ENCODE results near the gene PCGF3.
A peak's percentile ranks its signal among the peaks of the same experiment; 100 is the strongest.
"Not testable (repeated sequence)": the region's sequence is repeated elsewhere in the genome, so short reads cannot be mapped to it uniquely, and the experiment has no call there.

Gene PCGF3

DNA sequence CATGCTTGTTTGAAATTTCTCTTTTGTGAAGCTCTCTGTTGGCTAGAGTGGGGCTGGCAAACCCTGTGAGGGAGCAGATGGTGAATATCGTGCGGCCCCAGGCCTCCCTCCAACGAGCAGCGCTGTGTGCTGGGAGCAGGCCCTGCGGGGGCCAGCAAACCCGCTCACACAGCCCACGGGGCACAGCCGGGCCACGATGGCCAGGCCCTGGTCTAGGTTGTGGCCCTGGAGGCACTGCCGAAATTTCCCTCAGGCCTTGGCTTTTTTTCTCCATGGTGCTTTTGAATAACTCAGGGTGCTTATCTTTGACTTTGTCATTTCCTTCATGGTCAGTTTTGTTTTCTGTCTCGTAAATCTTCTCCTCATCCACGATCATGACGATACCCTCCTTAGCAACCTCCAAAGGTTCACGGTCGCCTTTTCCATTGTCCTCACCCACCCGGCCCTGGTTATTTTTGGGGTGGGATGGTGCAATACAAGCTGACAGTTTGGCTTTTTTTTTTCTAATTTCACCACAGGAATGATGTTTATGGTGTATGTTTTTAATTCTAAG is 20.7 kb downstream of the PCGF3 start:
- DNase-seq, result no peak

DNA sequence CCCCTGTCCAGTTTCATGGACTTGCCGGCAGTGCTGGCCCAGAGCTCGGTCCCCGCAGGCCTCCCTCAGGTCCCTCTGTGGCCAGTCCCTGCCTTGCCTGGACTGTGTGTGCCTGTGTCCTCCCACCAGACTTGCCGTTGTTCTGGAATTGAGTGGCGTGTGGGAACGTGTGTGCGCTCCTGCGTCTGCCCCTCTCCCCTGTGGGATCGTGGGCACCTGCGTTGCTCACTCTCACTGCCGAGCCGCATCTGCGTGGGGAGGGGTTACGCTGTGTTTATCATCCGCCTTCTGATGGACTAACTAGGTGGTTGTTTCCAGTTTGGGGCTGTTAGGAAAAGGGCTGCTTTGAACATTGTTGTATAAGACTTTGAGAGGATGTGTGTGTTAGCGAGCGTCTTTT is 21.2 kb downstream of the PCGF3 start:
- DNase-seq, result no peak

DNA sequence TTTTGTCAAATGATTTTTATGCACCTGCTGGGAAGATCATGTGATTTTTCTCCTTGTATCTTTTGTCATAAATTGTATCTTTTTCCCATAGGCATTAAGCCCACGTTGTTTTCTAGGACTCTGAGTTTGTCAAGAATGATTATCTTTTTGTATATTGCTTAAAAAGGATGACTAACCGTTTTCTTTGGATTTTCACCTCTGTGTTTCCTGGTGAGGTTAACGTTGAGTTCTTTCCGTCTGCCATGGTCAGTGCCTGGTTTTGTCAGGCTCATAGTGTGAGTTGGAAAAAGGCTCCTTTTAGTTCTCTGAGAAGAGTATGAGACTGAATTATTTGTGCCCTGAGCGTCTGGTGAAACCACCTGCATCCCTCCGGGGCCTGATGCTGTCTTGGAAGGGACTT is 21.9 kb downstream of the PCGF3 start:
- no peak for DNase-seq

DNA sequence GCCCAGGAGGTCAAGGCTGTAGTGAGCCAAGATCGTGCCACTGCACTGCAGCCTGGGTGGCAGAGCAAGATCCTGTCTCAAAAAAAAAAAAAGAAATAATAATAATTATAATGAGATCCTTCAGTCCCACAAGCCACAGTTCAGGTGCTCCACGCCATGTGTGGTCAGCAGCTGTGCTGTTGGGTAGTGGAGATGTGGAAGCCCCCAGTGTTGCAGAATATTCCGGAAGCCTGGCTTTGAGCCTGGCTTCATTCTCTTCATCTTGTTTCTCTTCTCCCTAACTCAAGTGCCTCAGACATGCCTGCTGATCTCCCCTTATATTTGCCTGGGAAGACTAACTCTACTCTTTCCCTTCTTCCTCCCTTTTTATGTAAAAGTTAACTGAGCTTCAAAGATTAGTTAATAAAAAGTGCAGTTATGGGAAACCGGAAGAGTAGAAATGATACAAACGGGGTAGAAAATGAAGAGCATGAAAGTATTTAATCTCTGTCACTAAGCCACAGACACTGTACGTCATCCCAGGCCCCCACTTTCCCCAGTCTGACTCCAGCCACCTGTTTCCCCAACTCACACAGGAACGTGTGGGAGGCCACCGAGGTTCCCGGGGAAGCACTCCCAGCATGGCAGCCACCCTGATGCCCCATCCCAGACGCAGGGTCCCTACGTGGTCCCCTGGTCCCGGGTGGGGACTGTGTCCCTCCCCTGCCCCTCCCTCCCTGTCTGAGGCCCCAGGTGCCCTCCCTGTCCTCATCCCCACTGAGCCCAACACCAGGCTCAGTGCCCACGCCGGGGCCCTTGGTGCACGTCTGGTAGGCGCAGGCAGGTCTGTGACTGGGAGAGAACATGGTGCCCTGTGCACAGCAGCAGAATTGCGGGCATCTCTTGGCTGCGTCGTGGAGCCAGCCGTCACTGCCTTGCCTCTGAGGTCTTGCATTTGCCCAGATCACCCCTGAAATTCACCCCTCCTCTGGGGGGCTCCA is 24.0 kb downstream of the PCGF3 start:
- no peak for DNase-seq

DNA sequence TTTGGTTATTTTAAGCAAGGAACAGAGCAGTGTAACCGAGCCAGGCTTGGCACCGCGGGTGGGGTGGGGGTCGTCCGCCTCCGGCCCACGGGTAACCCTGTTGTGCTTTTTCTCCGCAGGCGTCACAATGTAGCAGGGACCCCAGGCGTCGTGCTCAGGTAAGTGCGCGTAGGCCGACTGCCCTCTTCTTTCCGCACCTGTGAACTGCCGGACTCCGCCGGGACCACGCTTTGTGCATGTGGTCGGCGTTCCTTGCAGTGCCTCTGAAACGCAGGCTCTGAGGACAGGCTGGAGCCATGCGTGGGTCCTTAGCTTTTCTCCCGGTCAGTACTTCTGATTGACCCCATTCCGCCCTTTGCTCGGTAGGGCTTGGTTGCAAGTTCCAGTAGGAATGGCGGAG is 24.9 kb downstream of the PCGF3 start:
- no peak for DNase-seq

DNA sequence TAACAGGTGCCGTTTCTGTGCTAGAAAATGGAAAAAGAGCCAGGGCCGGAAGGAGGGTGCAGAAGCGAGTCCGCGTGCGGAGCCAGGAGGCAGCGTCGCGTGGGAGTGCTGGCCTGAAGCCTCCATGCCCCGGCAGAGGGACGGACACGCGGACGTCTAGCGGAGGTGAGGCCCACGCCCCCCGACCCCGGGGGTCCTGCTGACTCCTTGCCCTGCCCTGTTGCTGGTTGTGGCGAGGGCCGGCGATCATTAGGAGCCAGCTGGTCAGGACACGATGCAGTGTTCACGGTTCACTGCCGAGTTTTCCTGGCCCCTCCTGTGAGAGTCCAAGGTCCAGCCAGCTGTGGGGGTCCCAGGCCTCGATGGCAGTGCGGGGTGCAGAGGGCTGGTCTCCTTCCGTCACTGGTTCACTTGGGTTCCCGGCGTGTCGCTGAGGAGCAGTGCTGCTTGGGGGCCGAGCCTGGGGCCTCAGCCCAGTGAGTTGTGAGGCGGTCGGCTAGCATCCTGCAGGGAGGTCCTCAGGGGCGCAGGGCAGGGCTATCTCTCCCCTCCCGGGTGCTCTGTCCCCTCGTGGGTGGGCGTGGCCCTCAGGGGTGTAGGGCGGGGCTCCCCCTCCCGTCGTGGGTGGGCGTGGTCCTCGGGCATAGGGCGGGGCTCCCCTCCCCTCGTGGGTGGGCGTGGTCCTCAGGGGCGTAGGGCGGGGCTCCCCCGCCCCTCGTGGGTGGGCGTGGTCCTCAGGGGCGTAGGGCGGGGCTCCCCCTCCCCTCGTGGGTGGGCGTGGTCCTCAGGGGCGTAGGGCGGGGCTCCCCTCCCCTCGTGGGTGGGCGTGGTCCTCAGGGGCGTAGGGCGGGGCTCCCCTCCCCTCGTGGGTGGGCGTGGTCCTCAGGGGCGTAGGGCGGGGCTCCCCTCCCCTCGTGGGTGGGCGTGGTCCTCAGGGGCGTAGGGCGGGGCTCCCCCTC is 25.6 kb downstream of the PCGF3 start:
- not testable (repeated sequence) for DNase-seq

DNA sequence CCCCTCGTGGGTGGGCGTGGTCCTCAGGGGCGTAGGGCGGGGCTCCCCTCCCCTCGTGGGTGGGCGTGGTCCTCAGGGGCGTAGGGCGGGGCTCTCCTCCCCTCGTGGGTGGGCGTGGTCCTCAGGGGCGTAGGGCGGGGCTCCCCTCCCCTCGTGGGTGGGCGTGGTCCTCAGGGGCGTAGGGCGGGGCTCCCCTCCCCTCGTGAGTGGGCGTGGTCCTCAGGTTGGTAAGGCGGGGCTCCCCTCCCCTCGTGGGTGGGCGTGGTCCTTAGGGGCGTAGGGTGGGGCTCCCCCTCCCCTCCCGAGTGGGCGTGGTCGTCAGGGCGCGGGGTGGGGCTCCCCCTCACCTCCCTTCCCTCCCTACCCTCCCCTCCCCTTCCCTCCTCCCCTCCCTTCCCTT is 26.3 kb downstream of the PCGF3 start:
- not testable (repeated sequence) for DNase-seq

DNA sequence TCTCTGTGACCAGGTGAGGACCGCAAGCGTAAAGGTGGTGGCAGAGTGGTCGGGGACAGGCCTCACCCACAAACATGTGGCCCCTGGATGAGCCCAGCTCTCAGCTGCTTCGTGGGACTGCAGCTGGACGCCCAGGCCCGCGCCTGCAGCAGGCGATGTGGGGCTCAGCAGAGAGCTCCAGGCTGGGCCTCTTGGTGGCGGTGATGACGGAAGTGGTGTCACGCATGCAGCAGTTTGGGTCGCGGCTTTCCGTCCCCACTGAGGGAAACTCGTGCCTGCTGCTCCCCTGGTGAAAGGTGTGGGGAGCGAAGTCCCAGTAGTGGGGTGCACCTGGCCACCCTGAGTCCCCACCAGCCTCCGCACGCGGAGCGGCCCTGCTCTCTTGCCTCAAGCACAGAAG is 26.9 kb downstream of the PCGF3 start:
- DNase-seq, result no peak

DNA sequence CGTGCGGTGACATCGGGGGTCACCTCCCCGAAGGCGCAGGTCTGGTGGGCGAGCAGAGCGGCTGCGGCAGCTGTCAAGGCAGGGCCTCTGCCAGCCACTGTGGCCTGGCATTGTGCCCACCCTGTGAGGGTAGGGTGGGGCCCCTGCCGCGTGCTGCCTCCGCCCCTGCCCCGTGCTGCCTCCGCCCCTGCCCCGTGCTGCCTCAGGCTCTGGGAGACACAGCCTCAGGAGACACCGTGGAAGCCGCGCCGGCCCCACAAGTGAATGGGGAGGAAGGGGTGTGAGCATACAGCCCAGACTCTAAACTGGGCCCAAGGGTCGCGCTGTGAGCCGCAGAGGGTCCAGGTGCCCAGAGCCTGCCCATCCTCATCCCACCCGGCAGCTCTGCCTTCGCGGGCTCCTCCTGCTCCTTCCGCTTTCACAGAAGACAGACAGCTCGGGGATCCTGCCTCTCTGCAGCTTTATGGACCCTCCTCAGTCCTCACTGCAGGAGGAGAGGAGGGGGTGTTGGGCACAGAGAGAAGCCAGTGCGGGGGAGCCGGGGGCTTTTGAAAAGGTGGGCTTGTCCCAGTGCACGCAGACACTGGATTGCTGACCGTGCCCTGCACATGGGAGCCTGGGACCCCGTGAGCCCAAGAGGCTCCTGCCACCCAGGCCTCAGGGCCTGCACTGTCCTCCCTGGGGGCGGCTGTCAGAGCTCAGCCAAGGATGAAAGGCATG is 27.4 kb downstream of the PCGF3 start:
- no peak for DNase-seq

DNA sequence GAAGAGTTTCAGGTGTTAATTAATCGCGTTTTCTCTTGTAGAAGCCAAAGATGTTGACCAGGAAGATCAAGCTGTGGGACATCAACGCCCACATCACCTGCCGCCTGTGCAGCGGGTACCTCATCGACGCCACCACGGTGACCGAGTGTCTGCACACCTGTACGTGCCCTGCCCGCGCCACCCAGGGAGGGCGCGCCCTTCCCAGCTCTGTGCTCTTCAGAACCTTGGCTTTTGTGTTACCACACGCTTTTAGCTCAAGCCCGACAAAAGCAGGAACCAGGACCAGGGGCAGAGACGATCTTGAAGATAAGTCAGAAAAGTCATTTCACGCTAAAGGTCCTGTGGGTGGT is 28.0 kb downstream of the PCGF3 start:
- no peak for DNase-seq

DNA sequence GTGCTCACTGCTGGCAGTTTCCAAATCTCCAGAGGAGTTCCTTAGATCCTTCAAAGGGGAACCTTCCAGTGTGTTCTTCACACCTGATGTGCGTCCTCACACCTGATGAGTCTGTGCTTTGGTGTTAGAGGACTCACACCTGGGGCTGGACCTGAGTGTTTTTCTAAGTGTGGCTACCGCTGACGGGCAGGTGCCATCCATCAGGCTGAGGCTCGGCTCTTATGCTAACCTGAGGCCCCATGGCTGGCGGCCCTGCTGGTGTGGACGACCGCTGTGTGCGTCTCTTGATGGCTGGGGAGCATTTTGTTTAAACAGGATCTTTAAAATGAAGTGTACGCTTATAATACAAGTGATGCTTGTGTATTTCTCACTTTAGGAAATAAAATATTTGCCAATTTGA is 28.4 kb downstream of the PCGF3 start:
- no peak for DNase-seq

DNA sequence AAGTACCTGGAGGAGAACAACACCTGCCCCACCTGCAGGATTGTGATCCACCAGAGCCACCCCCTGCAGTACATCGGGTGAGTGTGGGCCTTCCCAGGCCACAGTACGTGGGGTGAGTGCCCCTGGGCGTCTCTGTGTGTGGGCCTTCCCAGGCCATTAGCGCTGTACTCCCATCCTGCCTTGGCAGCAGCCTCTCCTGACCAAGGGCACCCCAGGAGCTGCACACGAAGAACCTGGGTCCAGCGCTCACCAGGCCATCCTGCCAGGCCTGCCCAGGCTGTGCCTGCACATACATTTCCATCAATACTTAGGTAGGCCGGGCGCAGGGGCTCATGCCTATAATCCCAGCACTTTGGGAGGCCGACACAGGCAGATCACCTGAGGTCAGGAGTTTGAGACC is 29.3 kb downstream of the PCGF3 start:
- DNase-seq, result no peak

DNA sequence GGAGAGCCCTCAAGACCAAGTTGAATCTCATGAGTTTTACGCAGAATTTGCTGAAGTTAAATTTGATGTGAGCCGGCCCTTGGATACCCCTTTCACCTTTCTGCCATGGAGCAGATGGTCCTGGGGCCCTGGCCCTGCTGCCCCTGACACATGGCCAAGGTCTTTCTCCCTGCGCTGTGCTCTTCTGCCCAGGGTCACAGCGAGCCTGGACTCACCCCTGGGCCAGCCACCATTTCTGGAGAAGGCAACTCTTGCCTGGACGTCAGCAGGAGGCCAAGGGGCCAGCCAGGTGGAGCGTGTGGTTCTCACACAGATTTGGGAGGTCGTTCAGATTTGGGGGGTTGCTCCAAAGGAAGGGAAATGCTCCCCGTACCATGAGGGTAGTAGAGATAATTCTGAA is 30.0 kb downstream of the PCGF3 start:
- DNase-seq, result no peak

DNA sequence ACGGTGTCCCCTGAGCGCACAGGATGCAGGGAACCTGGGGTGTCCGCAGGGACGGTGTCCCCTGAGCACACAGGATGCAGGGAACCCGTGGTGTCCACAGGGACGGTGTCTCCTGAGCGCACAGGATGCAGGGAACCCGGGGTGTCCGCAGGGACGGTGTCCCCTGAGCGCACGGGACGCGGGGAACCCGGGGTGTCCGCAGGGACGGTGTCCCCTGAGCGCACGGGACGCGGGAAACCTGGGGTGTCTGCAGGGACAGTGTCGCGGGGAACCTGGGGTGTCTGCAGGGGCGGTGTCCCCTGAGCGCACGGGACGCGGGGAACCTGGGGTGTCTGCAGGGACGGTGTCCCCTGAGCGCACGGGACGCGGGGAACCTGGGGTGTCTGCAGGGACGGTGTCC is 30.9 kb downstream of the PCGF3 start:
- not testable (repeated sequence) for DNase-seq

DNA sequence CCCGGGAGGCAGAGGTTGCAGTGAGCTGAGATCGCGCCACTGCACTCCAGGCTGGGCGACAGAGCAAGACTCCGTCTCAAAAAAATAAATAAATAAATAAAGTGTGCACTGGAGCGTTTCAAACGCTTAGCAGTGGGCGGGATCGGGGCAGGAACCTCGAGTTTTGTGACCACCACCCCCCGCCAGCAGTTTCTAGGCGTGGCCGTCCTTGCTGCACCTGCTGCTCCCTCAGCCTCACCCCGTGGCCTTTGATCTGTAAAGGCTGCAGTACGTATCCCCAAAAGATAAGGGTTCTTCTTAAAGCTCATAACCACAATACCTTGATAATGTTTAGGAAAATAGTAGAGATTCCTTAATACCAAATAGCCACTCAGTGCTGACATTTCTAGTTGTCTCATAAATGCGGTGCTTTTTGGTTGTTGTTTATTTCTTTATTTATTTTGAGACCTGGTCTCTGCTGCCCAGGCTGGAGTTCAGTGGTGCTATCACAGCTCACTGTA is 33.2 kb downstream of the PCGF3 start:
- no peak for DNase-seq

DNA sequence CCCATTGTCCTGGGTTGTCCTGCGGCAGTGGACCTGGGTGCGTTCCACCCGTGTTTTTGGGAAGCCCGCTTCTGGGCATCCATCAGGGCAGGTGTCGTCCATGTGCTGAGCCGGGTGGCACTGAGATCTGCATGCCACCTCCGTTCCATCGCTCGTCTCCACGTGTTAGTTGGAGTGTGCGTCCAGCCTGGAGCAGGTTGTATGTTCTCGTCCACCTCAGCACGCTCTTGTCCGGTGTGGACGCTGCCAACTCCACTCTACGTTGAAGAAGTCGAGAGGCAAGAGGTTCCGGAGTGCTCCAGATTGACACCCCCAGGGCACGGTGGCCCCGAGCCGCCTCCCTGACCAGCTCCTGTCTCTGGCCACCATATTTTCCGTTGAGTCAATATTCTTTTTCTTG is 33.9 kb downstream of the PCGF3 start:
- DNase-seq, result no peak

DNA sequence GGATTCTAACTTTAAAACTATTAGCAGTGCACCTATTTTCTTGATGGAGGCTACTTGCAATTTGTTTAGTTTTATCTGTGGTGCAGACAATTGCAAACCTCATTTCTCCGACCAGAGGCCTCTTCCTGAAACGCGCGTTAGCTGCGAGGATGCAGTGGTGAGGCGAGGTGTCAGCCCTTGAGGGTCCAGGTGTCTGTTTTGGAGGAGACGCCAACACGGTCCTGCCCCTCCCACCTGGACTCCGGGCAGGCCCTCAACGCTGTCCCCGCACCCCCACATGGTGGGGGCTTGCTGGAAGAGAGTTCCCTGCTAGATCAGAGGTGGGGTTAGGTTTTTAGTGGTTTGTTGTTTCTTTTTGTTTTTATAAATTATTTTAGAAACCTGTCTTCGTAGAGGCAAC is 34.4 kb downstream of the PCGF3 start:
- DNase-seq, result no peak

DNA sequence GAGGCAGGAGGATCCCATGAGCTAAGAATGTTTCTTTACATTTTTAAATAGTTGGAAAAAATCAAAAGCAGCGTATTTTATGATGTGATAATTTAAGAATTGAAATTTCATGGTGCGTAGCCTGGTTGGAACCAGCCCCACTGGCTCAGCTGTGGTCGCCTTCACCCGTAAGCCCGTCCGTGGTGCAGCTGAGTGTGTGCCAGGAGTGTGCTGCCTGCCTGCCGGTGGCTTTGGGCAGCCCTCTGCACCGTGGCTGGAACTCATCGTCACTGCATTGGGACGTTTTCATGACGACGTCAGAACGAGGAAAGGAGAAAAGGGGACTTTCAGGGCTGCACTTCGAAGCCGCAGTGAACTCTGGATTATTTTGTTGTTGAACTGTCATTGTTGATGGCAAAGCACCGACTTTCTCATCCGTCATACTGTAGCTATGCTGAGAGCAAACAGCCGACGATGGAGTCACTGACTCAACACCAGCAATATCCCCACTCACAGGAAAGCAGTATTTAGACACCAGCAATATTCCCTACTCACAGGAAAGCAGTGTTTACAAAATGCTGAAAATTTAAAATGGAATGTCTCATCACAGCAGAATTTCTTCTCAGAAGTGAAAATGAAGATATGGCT is 35.1 kb downstream of the PCGF3 start:
- no peak for DNase-seq

DNA sequence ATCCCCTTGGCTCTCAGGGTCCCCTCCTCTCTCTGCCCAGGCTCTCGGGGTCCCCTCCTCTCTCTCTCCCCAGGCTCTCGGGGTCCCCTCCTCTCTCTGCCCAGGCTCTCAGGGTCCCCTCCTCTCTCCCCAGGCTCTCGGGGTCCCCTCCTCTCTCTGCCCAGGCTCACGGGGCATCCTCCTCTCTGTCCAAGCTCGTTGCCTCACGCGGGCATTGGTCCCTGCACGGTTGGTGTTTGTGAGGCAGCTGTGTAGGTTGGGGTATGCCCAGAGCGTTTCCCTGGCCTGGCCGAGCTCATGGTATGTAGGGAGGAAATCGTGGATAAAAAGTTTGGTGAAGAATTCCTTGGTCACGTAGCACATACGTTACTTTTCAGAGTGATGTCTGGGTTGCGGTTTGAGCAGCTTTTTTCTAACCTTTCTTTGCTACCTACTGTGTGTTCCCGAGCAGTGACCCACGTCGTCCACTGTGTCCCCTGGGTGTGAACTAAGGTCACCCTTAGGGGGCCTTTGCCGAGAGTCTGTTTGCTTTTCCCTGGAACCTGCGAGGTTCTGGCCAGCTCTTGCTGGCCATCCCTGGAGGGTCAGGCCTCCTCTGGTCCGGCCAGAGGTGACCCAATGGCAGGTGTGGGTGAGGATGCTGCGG is 36.6 kb downstream of the PCGF3 start:
- no peak for DNase-seq

DNA sequence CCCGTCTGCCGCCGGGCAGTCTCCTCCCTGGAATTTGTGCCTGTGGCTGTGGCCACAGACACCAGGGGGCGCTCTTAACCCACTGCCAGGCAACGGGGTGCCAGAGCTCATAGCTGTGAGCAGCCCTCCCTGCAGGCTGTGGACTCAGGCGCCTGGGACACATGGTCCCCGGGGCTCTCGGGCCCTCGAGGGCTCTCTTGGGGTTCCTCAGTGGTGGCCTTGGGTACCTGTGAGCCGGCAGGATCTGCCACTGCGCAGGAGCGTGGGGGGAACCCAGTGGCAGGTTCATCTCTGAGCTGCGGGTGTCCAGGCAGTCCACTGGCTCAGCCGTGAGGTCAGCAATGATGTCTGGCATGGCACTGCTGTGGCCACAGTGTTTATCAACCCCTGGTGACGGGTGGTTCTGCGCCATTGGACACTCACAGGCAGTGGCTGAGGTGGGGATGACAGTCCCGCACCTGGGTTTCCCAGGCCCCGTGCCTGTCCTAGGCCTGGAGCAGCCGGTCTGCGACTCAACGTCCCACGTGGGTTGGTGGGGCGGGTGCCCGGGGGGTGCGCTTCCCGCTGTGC is 37.2 kb downstream of the PCGF3 start:
- DNase-seq, result peak; percentile 58 to 59
